Measurements from ENCODE around the gene DHRSX.
"Not testable (repeated sequence)": the region's sequence is repeated elsewhere in the genome, so short reads cannot be mapped to it uniquely, and the experiment has no call there.

Gene DHRSX

GRCh38 chrX:2315434-2315833, 185.3 kb downstream of the DHRSX start:
- DNase-seq (ENCODE audit: low read depth): no peak

GRCh38 chrX:2314831-2315365, 185.9 kb downstream of the DHRSX start:
- DNase-seq (ENCODE audit: low read depth): no peak

DNA sequence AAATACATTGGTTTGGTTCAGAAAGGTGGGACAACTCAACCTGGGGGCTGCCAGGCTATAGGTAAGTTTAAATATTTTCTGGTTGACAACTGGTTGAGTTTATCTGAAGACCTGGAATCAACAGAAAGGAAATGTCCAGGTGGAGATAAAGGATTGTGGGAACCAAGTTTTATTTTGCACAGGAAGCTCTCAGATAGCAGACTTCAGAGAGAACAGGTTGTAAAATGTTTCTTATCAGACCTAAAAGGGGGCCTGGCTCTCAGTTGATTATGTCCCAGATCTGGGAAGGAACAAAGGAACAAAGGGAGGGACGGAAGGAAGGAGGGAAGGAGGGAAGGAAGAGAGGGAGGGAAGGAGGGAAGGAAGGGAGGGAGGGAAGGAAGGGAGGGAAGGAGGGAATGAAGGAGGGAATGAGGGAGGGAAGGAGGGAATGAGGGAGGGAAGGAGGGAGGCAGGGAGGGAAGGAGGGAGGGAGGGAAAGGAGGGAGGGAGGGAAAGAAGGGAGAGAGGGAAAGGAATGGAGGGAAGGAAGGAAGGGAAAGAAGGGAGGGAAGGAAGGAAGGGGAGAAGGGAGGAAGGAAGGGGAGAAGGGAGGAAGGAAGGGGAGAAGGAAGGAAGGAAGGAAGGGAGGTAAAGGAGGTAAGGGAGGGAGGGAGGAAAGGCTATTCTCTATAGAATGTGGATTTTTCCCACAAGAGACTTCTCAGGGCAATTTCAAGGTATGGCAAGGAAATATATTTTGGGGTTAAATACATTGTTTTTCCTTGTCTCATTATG, 186.7 kb downstream of the DHRSX start:
- no peak for DNase-seq (ENCODE audit: low read depth)

- not testable (repeated sequence) for DNase-seq (ENCODE audit: low read depth)
Measured at GRCh38 chrX:2312061-2312591, 188.7 kb downstream of the DHRSX start.

GRCh38 chrX:2311501-2311900, 189.3 kb downstream of the DHRSX start:
- DNase-seq (ENCODE audit: low read depth): no peak

DNA sequence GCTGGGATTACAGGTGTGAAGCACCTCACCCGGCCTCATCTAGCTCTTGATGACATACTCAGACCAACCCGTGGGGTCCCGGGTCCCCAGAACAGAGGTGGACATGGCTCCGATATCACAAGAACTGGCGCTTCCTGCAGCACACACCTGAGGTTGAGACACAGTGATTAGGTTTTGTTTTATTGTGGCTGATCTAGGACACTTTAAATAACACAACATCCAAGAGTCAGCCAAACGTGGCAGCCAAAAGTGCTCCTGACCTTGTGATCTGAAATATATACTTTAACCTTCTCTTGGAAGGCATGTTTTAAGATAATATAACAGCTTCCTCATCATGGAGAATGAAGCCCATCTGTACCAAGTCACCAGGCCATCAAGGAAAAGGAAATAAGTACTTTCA, 198.9 kb downstream of the DHRSX start:
- DNase-seq (ENCODE audit: low read depth): no peak

GRCh38 chrX:2299871-2300270, 200.9 kb downstream of the DHRSX start:
- no peak for DNase-seq (ENCODE audit: low read depth)

DNA sequence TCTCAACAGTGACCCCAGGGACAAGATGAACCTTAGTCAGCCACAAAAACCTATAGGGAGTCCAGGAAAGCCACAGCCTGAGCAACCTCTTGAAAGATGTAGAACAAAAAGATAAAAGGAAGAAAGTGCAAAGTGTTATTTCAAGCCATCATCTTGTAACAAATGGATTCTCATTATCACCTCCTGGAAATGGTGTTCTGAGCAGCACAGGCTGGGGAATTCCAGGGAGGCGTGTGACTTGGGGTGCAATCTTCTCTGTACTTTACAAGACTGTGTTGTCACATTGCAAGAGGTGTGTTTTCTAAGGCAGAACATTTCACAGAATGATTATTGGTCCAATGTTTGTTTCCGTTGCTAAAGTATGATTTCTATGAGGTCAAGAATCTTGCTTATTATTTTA, 214.0 kb downstream of the DHRSX start:
- no peak for DNase-seq (ENCODE audit: low read depth)

GRCh38 chrX:2284601-2285000, 216.2 kb downstream of the DHRSX start:
- no peak for DNase-seq (ENCODE audit: low read depth)

DNA sequence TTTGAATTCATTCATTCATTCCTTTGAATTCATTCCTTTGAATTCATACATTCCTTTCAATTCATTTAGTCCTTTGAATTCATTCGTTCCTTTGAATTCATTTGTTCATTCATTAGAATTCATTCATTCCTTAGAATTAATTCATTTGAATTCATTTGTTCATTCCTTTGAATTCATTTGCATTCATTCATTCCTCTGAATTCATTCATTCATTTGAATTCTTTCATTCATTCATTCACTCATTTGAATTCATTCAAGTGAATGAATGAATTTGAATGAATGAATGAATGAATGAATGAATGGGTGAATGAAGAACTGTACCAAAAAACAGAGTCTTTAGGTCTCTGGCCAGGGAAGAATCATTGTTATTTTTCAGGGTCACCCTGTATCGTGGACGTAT, 216.6 kb downstream of the DHRSX start:
- no peak for DNase-seq (ENCODE audit: low read depth)

GRCh38 chrX:2283111-2283859, 217.5 kb downstream of the DHRSX start:
- DNase-seq (ENCODE audit: low read depth): no peak

DNA sequence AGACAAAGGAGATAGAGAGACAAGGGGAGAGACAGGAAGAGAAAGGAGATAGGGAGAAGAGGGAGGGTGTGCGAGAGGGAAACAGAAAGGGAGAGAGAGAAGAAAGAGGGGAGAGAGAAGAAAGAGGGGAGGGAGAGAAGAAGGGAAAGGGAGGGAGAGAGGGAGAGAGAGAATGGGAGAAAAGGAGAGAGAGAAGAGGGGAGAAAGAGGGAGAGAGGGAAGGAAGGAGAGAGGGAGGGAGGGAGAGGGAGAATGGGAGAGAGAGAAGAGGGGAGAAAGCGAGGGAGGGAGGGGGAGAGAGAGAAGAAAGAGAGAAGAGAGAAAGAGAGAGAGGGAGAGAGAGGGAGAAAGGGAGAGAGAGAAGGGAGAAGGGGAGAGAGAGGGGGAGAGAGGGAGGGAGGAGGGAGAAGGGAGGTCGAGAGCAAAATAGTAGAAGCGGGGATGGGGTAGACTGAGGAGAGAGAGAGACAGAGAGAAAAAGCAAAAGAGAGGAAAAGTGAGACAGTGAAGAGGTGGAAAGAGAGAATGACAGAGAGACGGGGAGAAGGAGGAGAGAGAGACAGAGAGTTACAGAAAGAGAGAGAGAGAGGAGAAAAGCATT, 218.2 kb downstream of the DHRSX start:
- no peak for DNase-seq (ENCODE audit: low read depth)

GRCh38 chrX:2272337-2272736, 228.4 kb downstream of the DHRSX start:
- DNase-seq (ENCODE audit: low read depth): no peak

DNA sequence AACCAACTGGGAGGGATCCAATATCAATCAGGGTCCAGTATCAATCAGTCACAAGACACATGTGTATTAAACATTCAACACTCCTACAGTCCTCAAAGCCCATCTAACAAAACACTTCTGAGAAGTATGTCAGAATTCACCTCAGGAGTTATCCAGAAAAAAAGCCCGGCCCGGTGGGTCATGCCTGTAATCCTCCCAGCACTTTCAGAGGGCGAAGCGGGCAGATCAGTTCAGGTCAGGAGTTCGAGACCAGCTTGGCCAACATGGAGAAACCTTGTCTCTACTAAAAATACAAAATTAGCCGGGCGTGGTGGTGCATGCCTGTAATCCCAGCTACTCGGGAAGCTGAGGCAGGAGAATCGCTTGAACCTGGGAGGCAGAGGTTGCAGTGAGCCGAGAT, 229.2 kb downstream of the DHRSX start:
- not testable (repeated sequence) for DNase-seq (ENCODE audit: low read depth)

GRCh38 chrX:2270783-2271182, 230.0 kb downstream of the DHRSX start:
- not testable (repeated sequence) for DNase-seq (ENCODE audit: low read depth)

GRCh38 chrX:2267890-2268289, 232.9 kb downstream of the DHRSX start:
- DNase-seq (ENCODE audit: low read depth): no peak

DNA sequence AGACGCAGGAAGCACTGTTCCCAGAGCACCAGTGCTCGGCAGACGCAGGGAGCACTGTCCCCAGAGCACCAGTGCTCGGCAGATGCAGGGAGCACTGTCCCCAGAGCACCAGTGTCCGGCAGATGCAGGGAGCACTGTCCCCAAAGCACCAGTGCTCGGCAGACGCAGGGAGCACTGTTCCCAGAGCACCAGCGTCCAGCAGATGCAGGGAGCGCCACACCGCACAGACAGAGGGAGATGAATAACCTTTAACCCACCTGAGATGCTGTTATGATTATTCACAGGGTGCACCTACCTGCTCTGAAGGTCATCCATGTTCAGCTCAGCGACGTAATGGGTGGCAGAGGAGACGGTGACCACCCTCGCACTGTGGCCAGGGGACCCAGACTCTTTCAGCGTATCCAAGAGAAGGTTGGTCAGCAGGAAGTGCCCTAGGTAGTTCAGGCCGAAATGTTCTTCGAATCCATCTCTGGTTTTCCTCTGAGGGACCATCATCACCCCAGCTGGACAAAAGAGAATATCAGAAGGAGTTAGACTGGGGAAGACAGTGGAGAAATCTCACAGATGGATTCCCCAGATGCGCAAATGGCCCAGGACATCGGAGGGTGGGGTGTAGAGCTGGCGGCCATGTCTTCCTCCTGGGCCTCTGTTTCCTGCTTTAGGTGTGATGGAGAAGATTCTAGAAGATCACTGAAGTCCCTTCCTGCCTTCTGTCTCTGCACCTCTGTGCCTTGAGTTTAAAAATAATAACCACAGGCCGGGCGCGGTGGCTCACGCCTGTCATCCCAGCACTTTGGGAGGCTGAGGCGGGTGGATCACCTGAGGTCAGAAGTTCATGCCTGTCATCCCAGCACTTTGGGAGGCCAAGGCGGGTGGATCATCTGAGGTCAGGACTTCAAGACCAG, 234.1 kb downstream of the DHRSX start:
- DNase-seq (ENCODE audit: low read depth): no peak

DNA sequence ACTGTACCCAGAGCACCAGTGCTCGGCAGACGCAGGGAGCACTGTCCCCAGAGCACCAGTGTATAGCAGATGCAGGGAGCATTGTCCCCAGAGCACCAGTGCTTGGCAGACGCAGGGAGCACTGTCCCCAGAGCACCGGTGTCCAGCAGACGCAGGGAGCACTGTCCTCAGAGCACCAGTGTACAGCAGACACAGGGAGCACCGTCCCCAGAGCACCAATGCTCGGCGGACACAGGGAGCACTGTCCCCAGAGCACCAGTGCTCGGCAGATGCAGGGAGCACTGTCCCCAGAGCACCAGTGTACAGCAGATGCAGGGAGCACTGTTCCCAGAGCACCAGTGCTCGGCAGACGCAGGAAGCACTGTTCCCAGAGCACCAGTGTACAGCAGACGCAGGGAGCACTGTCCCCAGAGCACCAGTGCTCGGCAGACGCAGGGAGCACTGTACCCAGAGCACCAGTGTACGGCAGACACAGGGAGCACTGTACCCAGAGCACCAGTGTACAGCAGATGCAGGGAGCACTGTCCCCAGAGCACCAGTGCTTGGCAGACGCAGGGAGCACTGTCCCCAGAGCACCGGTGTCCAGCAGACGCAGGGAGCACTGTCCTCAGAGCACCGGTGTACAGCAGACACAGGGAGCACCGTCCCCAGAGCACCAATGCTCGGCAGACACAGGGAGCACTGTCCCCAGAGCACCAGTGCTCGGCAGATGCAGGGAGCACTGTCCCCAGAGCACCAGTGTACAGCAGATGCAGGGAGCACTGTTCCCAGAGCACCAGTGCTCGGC, 234.9 kb downstream of the DHRSX start:
- DNase-seq (ENCODE audit: low read depth): not testable (repeated sequence)

GRCh38 chrX:2264179-2265030, 236.4 kb downstream of the DHRSX start:
- no peak for DNase-seq (ENCODE audit: low read depth)

DNA sequence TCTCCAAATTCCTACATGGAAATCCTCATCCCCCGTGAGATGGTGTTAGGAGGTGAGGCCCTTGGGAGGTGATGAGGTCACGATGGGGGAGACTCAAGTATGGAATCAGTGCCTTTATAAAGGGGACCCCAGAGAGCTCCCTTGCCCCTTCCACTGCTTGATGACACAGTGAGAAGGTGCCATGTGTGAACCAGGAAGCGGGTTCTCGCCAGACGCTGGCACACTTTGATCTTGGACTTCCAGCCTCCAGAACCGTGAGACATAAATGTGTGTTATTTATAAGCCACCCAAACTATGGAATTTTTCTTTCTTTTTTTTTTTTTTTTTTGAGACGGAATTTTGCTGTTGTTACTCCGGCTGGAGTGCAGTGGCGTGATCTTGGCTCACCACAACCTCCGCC, 237.6 kb downstream of the DHRSX start:
- no peak for DNase-seq (ENCODE audit: low read depth)
